Ovary (tissue), 3 donors: ENCODE data around the gene PTPRO.

Experiments used
- EP300 ChIP-seq: sonication (generic); formaldehyde crosslinking; IDR thresholded peaks from one replicate; pipeline ENCODE4 v1.6.1; 2017; ENCODE audit warnings: antibody characterized with exemption
- POLR2A ChIP-seq: fragments of 450-650 bp; IDR thresholded peaks from one replicate; pipeline ENCODE4 v1.6.1; 2017; ENCODE audit warnings: antibody characterized with exemption, mild to moderate bottlenecking, moderate library complexity
- TF ChIP-seq, protein P1 (sequence below), 3 donors: fragments of 450-650 bp in 2 of 3; fragments of 200-600 bp in 1 of 3; IDR thresholded peaks; one replicate each; pipeline versions ENCODE4 v1.5.1 to v1.8.0; 2016 to 2022; ENCODE audit warnings: antibody characterized with exemption in 3 of 3, mild to moderate bottlenecking in 1 of 3
- donor health status: DM: no; HTN: no; CAD: no.

DNA sequence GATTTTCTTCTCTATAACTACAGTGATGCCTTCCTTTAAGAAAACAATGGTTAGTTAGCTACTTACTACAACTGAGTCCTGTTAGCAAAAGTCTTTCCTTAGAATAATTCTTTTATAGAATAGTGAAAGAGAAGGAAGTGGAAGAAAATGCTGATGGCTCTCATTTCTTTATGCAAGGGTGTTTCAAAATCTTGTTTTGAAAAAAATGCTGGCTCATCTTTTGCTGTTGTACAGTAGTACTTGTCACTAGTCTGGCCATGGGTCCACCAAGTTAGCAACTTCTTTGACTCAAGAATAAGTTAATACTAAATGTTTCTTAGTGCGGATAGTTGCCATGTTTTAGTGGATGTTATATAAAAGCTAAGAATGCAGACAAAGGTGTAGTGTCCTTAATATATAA is 225.4 kb downstream of the PTPRO start:
- TF ChIP-seq, protein P1, sequence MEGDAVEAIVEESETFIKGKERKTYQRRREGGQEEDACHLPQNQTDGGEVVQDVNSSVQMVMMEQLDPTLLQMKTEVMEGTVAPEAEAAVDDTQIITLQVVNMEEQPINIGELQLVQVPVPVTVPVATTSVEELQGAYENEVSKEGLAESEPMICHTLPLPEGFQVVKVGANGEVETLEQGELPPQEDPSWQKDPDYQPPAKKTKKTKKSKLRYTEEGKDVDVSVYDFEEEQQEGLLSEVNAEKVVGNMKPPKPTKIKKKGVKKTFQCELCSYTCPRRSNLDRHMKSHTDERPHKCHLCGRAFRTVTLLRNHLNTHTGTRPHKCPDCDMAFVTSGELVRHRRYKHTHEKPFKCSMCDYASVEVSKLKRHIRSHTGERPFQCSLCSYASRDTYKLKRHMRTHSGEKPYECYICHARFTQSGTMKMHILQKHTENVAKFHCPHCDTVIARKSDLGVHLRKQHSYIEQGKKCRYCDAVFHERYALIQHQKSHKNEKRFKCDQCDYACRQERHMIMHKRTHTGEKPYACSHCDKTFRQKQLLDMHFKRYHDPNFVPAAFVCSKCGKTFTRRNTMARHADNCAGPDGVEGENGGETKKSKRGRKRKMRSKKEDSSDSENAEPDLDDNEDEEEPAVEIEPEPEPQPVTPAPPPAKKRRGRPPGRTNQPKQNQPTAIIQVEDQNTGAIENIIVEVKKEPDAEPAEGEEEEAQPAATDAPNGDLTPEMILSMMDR (IDR thresholded peaks at IDR 0.05), result no peak
- TF ChIP-seq POLR2A (no peak), EP300 (no peak)
